GM12874 (cell line): ENCODE measurements around the gene TIPRL.

Experiments
- TF ChIP-seq, protein P1 (sequence below): IDR thresholded peaks from 2 replicates; pipeline ENCODE4 v1.5.1; 2011; ENCODE audit warnings: low read depth, mild to moderate bottlenecking, control low read depth, low read length, moderate library complexity; ENCODE audit not compliant: insufficient read depth

TIPRL gene

DNA sequence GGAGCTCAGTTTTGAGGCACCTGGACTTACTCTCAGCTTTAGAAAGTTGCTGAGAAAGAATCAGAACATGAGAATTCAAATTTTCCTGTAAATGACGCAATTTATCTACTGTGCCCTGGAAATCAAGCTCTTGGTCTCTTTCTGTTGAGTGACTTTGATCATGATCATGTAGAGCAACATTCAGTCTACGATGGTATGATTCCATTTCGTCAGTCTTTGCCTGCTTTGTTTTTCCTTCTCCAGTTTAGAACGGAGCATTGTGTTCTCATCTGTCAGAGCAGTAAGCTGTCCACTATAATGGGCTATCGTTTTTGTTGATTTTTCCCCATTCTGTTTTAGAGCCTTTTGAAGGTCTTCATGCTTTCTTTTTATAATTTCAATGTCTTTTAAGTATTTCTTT, 67.7 kb downstream of the TIPRL start:
- TF ChIP-seq, protein P1, sequence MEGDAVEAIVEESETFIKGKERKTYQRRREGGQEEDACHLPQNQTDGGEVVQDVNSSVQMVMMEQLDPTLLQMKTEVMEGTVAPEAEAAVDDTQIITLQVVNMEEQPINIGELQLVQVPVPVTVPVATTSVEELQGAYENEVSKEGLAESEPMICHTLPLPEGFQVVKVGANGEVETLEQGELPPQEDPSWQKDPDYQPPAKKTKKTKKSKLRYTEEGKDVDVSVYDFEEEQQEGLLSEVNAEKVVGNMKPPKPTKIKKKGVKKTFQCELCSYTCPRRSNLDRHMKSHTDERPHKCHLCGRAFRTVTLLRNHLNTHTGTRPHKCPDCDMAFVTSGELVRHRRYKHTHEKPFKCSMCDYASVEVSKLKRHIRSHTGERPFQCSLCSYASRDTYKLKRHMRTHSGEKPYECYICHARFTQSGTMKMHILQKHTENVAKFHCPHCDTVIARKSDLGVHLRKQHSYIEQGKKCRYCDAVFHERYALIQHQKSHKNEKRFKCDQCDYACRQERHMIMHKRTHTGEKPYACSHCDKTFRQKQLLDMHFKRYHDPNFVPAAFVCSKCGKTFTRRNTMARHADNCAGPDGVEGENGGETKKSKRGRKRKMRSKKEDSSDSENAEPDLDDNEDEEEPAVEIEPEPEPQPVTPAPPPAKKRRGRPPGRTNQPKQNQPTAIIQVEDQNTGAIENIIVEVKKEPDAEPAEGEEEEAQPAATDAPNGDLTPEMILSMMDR = no peak
